H1 (cell line): ENCODE measurements around the gene DEGS1. TPM values are rescaled to one million over a fixed set of nuclear protein-coding genes. Genes with fewer than 3 reads are reported as not detected.

Experiments used
- CTCF ChIA-PET: fragments of 300-600 bp; sonication (Branson Sonifier 250); formaldehyde crosslinking; loops from one replicate; lab custom pipeline; 2021; ENCODE audit not compliant: partially characterized antibody; lab: Charles Lee
- POLR2A ChIA-PET: fragments of 300-600 bp; sonication (Branson Sonifier 250); formaldehyde crosslinking; loops from one replicate; lab custom pipeline; 2021; ENCODE audit warnings: inconsistent platforms; ENCODE audit not compliant: partially characterized antibody; lab: Charles Lee
- DNase-seq, 2 experiments: peaks; one replicate each; pipeline versions ENCODE4 v3.0.0 to v3.0.0-alpha.2; 2010 to 2022; ENCODE audit warnings: low spot score in 2 of 2, low read depth in 1 of 2, mixed read lengths in 1 of 2
- FAIRE-seq: peaks from 2 replicates; lab custom pipeline; 2011; peaks lifted over from hg19 to GRCh38; lab: Jason Lieb, UNC
- H2AFZ ChIP-seq: 2 replicates; pipeline ENCODE4 v1.8.1; 2012; ENCODE audit warnings: low read length, inconsistent platforms
- H2AK5ac ChIP-seq: 2 replicates; pipeline ENCODE4 v1.6.1; 2013; ENCODE audit warnings: low read depth, low read length
- H2BK120ac ChIP-seq: replicated peaks from 2 replicates; pipeline ENCODE3; 2013; ENCODE audit warnings: low read depth, low read length, inconsistent platforms
- H2BK12ac ChIP-seq: 2 replicates; pipeline ENCODE4 v1.6.1; 2013; ENCODE audit warnings: low read depth, low read length
- H2BK15ac ChIP-seq: 2 replicates; pipeline ENCODE4 v1.6.1; 2013; ENCODE audit warnings: low read length
- H2BK20ac ChIP-seq: 2 replicates; pipeline ENCODE4 v1.6.1; 2013; ENCODE audit warnings: low read length
- H2BK5ac ChIP-seq: 2 replicates; pipeline ENCODE4 v1.6.1; 2013; ENCODE audit warnings: low read depth, low read length
- H3K14ac ChIP-seq: 2 replicates; pipeline ENCODE4 v1.6.1; 2013; ENCODE audit warnings: inconsistent platforms; ENCODE audit not compliant: insufficient read length
- H3K18ac ChIP-seq: 2 replicates; pipeline ENCODE4 v1.6.1; 2013; ENCODE audit warnings: low read length; ENCODE audit errors: extremely low read depth
- H3K23ac ChIP-seq: 2 replicates; pipeline ENCODE4 v1.6.1; 2013; ENCODE audit warnings: inconsistent platforms; ENCODE audit not compliant: insufficient read length
- H3K23me2 ChIP-seq: 2 replicates; pipeline ENCODE4 v1.6.1; 2013; ENCODE audit warnings: low read depth, low read length
- H3K27ac ChIP-seq: 2 replicates; pipeline ENCODE4 v1.6.1; 2011; ENCODE audit warnings: low read depth, low read length, inconsistent platforms
- H3K27me3 ChIP-seq, 4 experiments: replicated peaks in 1 of 4; 1 replicate in 1 of 4; 2 replicates in 3 of 4; pipeline versions ENCODE4 v1.6.1 to v1.8.1; 2011 to 2013; ENCODE audit warnings: low read length in 3 of 4, mild to moderate bottlenecking in 3 of 4, inconsistent platforms in 2 of 4, mixed read lengths in 2 of 4, moderate library complexity in 1 of 4; ENCODE audit not compliant: control insufficient read depth in 3 of 4, insufficient read depth in 3 of 4; ENCODE audit errors: extremely low read depth in 1 of 4
- H3K36me3 ChIP-seq, 4 experiments: 2 replicates each; pipeline versions ENCODE4 v1.6.1 to v1.8.1; 2011 to 2013; ENCODE audit warnings: mild to moderate bottlenecking in 4 of 4, low read length in 3 of 4, moderate library complexity in 2 of 4, control low read depth in 1 of 4, inconsistent platforms in 1 of 4; ENCODE audit not compliant: insufficient read depth in 4 of 4, control insufficient read depth in 2 of 4
- H3K4ac ChIP-seq: replicated peaks from 2 replicates; pipeline ENCODE3; 2013; ENCODE audit warnings: low read length, low read depth, mixed read lengths, inconsistent platforms; ENCODE audit not compliant: insufficient read length
- H3K4me1 ChIP-seq, 4 experiments: replicated peaks in 1 of 4; 1 replicate in 1 of 4; 2 replicates in 3 of 4; pipeline versions ENCODE4 v1.6.1 to v1.8.1; 2011 to 2013; ENCODE audit warnings: low read length in 3 of 4, inconsistent platforms in 2 of 4, mixed read lengths in 1 of 4; ENCODE audit not compliant: insufficient read depth in 4 of 4, control insufficient read depth in 3 of 4
- H3K4me2 ChIP-seq, 2 experiments: 2 replicates each; pipeline versions ENCODE4 v1.6.1 to v1.8.1; 2011 to 2013; ENCODE audit warnings: low read depth in 2 of 2, low read length in 2 of 2, control low read depth in 1 of 2, inconsistent platforms in 1 of 2, mild to moderate bottlenecking in 1 of 2; ENCODE audit not compliant: insufficient read depth in 1 of 2
- H3K4me3 ChIP-seq, 4 experiments: fragments of 200-600, 300-600 bp in 1 of 4; sonication (generic), shearing (Covaris generic), sonication (Bioruptor Twin) in 1 of 4; 2 replicates each; pipeline versions ENCODE4 v1.5.1 to v1.8.1; 2011 to 2016; ENCODE audit warnings: low read length in 4 of 4, low read depth in 3 of 4, control low read depth in 2 of 4, inconsistent platforms in 2 of 4, mild to moderate bottlenecking in 2 of 4, mixed read lengths in 1 of 4, moderate library complexity in 1 of 4; ENCODE audit not compliant: insufficient read depth in 2 of 4; ENCODE audit errors: extremely low read depth in 1 of 4
- H3K56ac ChIP-seq: replicated peaks from 2 replicates; pipeline ENCODE3; 2013; ENCODE audit warnings: low read depth, mild to moderate bottlenecking, mixed read lengths, low read length, inconsistent platforms; ENCODE audit not compliant: insufficient read length
- H3K79me1 ChIP-seq: 2 replicates; pipeline ENCODE4 v1.6.1; 2013; ENCODE audit warnings: low read depth, low read length, control low read depth
- H3K79me2 ChIP-seq, 2 experiments: 2 replicates each; pipeline versions ENCODE4 v1.6.1 to v1.8.1; 2012 to 2013; ENCODE audit warnings: low read length in 2 of 2, mild to moderate bottlenecking in 2 of 2, inconsistent platforms in 1 of 2; ENCODE audit not compliant: insufficient read depth in 2 of 2, control insufficient read depth in 1 of 2
- H3K9ac ChIP-seq, 4 experiments: replicated peaks in 1 of 4; 1 replicate in 1 of 4; 2 replicates in 3 of 4; pipeline versions ENCODE4 v1.6.1 to v1.8.1; 2011 to 2013; ENCODE audit warnings: low read depth in 3 of 4, low read length in 3 of 4, control low read depth in 2 of 4, mild to moderate bottlenecking in 2 of 4, moderate library complexity in 2 of 4, inconsistent platforms in 1 of 4; ENCODE audit errors: extremely low read depth in 1 of 4
- H3K9me3 ChIP-seq, 2 experiments: 2 replicates each; pipeline versions ENCODE4 v1.6.1 to v1.8.1; 2012 to 2013; ENCODE audit warnings: mild to moderate bottlenecking in 2 of 2, moderate library complexity in 2 of 2, control low read depth in 1 of 2, inconsistent platforms in 1 of 2, low read depth in 1 of 2, low read length in 1 of 2, mixed read lengths in 1 of 2; ENCODE audit not compliant: insufficient read depth in 2 of 2
- H4K20me1 ChIP-seq, 2 experiments: replicated peaks in 1 of 2; 2 replicates each; pipeline versions ENCODE3 to v1.8.1; 2011 to 2013; ENCODE audit warnings: inconsistent platforms in 2 of 2, low read length in 2 of 2, mild to moderate bottlenecking in 1 of 2; ENCODE audit not compliant: insufficient read depth in 2 of 2, control insufficient read depth in 1 of 2
- H4K5ac ChIP-seq: 2 replicates; pipeline ENCODE4 v1.6.1; 2013; ENCODE audit warnings: low read length, low read depth, mixed read lengths, inconsistent platforms; ENCODE audit not compliant: insufficient read length
- H4K8ac ChIP-seq: 2 replicates; pipeline ENCODE4 v1.8.0; 2013; ENCODE audit warnings: mild to moderate bottlenecking, moderate library complexity, low read length, inconsistent platforms; ENCODE audit not compliant: insufficient read depth; ENCODE audit errors: extremely low read depth
- H4K91ac ChIP-seq: replicated peaks from 2 replicates; pipeline ENCODE3; 2013; ENCODE audit warnings: low read length, mixed read lengths, inconsistent platforms; ENCODE audit not compliant: insufficient read length
- CREB1 ChIP-seq: IDR thresholded peaks from 2 replicates; pipeline ENCODE4 v1.6.1; 2012; ENCODE audit warnings: inconsistent platforms
- GABPA ChIP-seq: IDR thresholded peaks from 2 replicates; pipeline ENCODE4 v1.6.1; 2011; ENCODE audit warnings: mild to moderate bottlenecking, low read length, moderate library complexity, borderline replicate concordance; ENCODE audit not compliant: insufficient read depth
- JUND ChIP-seq: IDR thresholded peaks from 2 replicates; pipeline ENCODE4 v1.6.1; 2011; ENCODE audit warnings: mild to moderate bottlenecking, improper control_type of control experiment, low read length
- KDM1A ChIP-seq: fragments of 200-600, 300-600 bp; sonication (generic); IDR thresholded peaks from 2 replicates; pipeline ENCODE4 v1.7.1; 2016; ENCODE audit warnings: mild to moderate bottlenecking, low read length, borderline replicate concordance
- KDM4A ChIP-seq: IDR thresholded peaks from one replicate; pipeline ENCODE4 v1.7.1; 2012; ENCODE audit warnings: low read depth, mild to moderate bottlenecking, moderate library complexity, low read length, inconsistent platforms; ENCODE audit not compliant: severe bottlenecking
- KDM5A ChIP-seq: fragments of 200-600 bp; IDR thresholded peaks from 2 replicates; pipeline ENCODE4 v1.7.1; 2012; ENCODE audit warnings: mild to moderate bottlenecking, low read length, inconsistent platforms, mixed read lengths
- POU5F1 ChIP-seq: IDR thresholded peaks from 2 replicates; pipeline ENCODE4 v1.6.1; 2011; ENCODE audit warnings: low read depth, mild to moderate bottlenecking, low read length, moderate library complexity
- SIN3A ChIP-seq, 2 experiments: IDR thresholded peaks in 1 of 2; conservative IDR thresholded peaks in 1 of 2; 2 replicates each; pipeline ENCODE4 v1.6.1; 2011 to 2012; ENCODE audit warnings: low read length in 2 of 2, improper control_type of control experiment in 1 of 2, low read depth in 1 of 2, mild to moderate bottlenecking in 1 of 2
- SIX5 ChIP-seq: IDR thresholded peaks from 2 replicates; pipeline ENCODE4 v1.6.1; 2011; ENCODE audit warnings: mild to moderate bottlenecking, low read depth, low read length
- SP1 ChIP-seq: IDR thresholded peaks from 2 replicates; pipeline ENCODE4 v1.6.1; 2011; ENCODE audit warnings: low read depth, low read length
- TEAD4 ChIP-seq: IDR thresholded peaks from 2 replicates; pipeline ENCODE4 v1.6.1; 2012; ENCODE audit warnings: low read depth, low read length, inconsistent platforms, mixed read lengths
- WGBS, 2 experiments: shearing (Covaris generic) in 1 of 2; methylation state at CpG; one replicate each; pipeline versions ENCODE4 v1.1.6 to v1.1.7; 2013 to 2015; ENCODE audit warnings: low lambda C conversion rate in 2 of 2, mixed read lengths in 2 of 2, inconsistent platforms in 1 of 2, low coverage in 1 of 2, missing lambda C conversion rate in 1 of 2; ENCODE audit not compliant: insufficient replicate concordance in 2 of 2, insufficient coverage in 1 of 2, insufficient read length in 1 of 2; ENCODE audit errors: extremely low coverage in 1 of 2, missing lambda C conversion rate in 1 of 2; 5-methylcytosine and 5-hydroxymethylcytosine counted together
- polyA plus RNA-seq, 7 experiments: library from polyadenylated mRNA; depleted of rRNA in 3 of 7; stranded (reverse) in 5 of 7; unstranded in 2 of 7; fragments of >200 nt in 5 of 7; fragments of 200-250 nt in 2 of 7; gene quantifications; 1 replicate in 5 of 7; 2 replicates in 1 of 7; 4 replicates in 1 of 7; pipeline versions ENCODE4 v1.2.1 to v1.2.3, GENCODE V29; 2011 to 2013; ENCODE audit warnings: missing spikeins in 2 of 7, mixed read lengths in 2 of 7
- total RNA-seq: library from RNA; stranded (reverse); fragmentation: NEBNext Ultra II Directional; extraction: Animal tissue kit (Norgen Biotek cat#: 25700); gene quantifications from 2 replicates; pipeline ENCODE4 v1.2.1, GENCODE V29; 2021
- TF ChIP-seq, protein P1 (sequence below): IDR thresholded peaks from 2 replicates; pipeline ENCODE4 v1.6.1; 2012; ENCODE audit warnings: inconsistent platforms

DEGS1 gene
- total and polyA plus RNA-seq, 2 of the 8 experiments (the other 6 are each of a cell fraction or from before 2014, with no cell fraction given) = 46.1 to 114 TPM

DNA sequence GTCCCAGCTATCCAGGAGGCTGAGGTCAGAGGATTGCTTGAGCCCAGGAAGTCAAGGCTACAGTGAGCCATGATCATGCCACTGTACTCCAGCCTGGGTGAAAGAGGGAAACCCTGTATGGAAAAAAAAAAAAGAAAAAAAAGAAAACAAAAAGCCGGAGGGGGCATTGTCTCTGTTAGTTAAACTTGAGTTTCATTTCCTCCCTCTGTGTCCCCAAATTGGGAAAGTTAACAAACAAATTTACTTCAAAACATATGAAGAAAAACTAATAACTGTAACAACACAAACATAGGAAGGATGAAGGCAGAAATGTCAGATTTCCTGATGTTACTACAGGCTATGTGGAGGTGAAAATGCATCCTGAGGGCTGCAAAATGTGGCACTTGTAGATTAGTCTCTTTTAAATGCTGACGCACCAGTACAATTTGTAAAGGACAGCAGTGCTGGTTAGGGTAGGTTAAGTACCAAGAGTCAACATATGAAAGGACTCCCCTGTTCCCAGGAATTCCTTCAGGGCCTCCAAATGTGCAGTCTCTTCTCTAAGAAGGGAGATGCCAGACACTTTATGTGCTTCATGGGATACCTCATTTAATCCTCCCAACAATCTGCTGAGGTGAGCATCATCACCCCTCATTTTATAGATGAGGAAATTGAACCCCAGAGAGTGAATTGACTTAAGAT is 52.9 kb downstream of the DEGS1 start:
- POLR2A ChIA-PET = interaction anchor here (0.6 to 1.4 kb wide), 5 partner anchors 13 to 194 kb away, joined by 3 to 5 read pairs (median 4); no protein-coding TSS in a partner anchor
- no peak overlapping the region for H3K9ac ChIP-seq
- 0 out of 2 replicates have a peak overlapping the region, but pooled peaks have one; percentile 16 for H3K18ac ChIP-seq
- H4K20me1 ChIP-seq = no peaks in the 10 kb centered on the region
- H2AK5ac ChIP-seq = no peak overlapping the region
- no peak overlapping the region for H3K14ac ChIP-seq
- H3K27ac ChIP-seq = no peak overlapping the region
- no peak overlapping the region; the same call in 1 of the 2 replicates for H2BK20ac ChIP-seq
- FAIRE-seq (peak; percentile 98), DNase-seq (peak in 1 of 2 experiments; percentile 66)
- CTCF ChIA-PET = no interaction called here
- H2BK12ac ChIP-seq = no peak overlapping the region; the same call in 1 of the 2 replicates
- H3K79me1 ChIP-seq = no peaks in the 10 kb centered on the region; the same call in 1 of the 2 replicates
- H3K4me3 ChIP-seq = peak overlapping the region in 1 of 4 experiments; percentile 21; a peak in 1 of 8 replicates
- H2AFZ ChIP-seq = no peak overlapping the region
- H3K4me1 ChIP-seq = peaks cover 2 to 23% (median 13%) of the 10 kb centered on the region in 4 experiments; a peak in 6 of 7 replicates
- no peak overlapping the region for H4K8ac ChIP-seq
- H3K4ac ChIP-seq = no peak overlapping the region
- H3K9me3 ChIP-seq = no peaks in the 10 kb centered on the region
- no peak overlapping the region for H4K91ac ChIP-seq
- H2BK120ac ChIP-seq = no peak overlapping the region
- H2BK5ac ChIP-seq = no peak overlapping the region
- no peak overlapping the region for H4K5ac ChIP-seq
- H2BK15ac ChIP-seq = no peak overlapping the region
- H3K27me3 ChIP-seq = no peaks in the 10 kb centered on the region; a peak in 1 of 7 replicates
- 11% methylated on average over 2 of the region's 2 CpGs; no CpG with 5 or more reads in 1 of the 2 experiments for WGBS, 2 experiments
- H3K23me2 ChIP-seq = no peaks in the 10 kb centered on the region
- H3K36me3 ChIP-seq = peaks cover 0 to 17% (median 3%) of the 10 kb centered on the region in 4 experiments; a peak in 4 of 8 replicates
- no peak overlapping the region for H3K56ac ChIP-seq
- H3K23ac ChIP-seq = no peak overlapping the region
- H3K4me2 ChIP-seq = peak overlapping the region; percentile 25 to 45
- no peaks in the 10 kb centered on the region for H3K79me2 ChIP-seq
- peak; percentile 68; the same call in 1 of the 2 replicates for TF ChIP-seq POU5F1
- TF ChIP-seq CREB1 = no peak
- TF ChIP-seq, protein P1, sequence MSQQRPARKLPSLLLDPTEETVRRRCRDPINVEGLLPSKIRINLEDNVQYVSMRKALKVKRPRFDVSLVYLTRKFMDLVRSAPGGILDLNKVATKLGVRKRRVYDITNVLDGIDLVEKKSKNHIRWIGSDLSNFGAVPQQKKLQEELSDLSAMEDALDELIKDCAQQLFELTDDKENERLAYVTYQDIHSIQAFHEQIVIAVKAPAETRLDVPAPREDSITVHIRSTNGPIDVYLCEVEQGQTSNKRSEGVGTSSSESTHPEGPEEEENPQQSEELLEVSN = no peak
- TF ChIP-seq KDM5A = no peak
- no peak for TF ChIP-seq GABPA
- TF ChIP-seq SP1 = peak; percentile 85
- peak; percentile 96 for TF ChIP-seq TEAD4
- TF ChIP-seq SIX5 = no peak
- TF ChIP-seq SIN3A (conservative IDR thresholded peaks at IDR 0.05 in 1 of 2, IDR thresholded peaks at IDR 0.05 in 1 of 2; ENCODE audit: low read depth in 1 of 2, low read length in 2 of 2) = no peak
- TF ChIP-seq KDM1A = no peak
- no peak for TF ChIP-seq KDM4A
- TF ChIP-seq JUND = no peak
